ENCODE data around the gene ZNF595.

ZNF595 gene

GRCh38 chr4:132483-132882 lies 79.4 kb downstream of the ZNF595 start:
- H3K79me2 ChIP-seq (ENCODE audit: insufficient read depth, low read length) = peaks cover 26% of the 10 kb centered on the region; the same call in 1 of the 2 replicates
- H3K4me1 ChIP-seq (ENCODE audit: insufficient read depth, low read length, severe bottlenecking) = no peaks in the 10 kb centered on the region
- no peaks in the 10 kb centered on the region for H3K9me2 ChIP-seq (ENCODE audit: low read depth, low read length)
- H3K36me3 ChIP-seq (ENCODE audit: insufficient read depth, low read length) = peaks cover 45% of the 10 kb centered on the region
- no peak overlapping the region for H2AFZ ChIP-seq (ENCODE audit: low read length)
- H3K9me3 ChIP-seq (ENCODE audit: low read length) = peaks cover 3% of the 10 kb centered on the region; the same call in 1 of the 2 replicates
- TF ChIP-seq EZH2 (IDR thresholded peaks at IDR 0.05; ENCODE audit: borderline replicate concordance, low read length) = no peak
- no peak for TF ChIP-seq CTCF (IDR thresholded peaks at IDR 0.05; ENCODE audit: low read length)
- H3K27ac ChIP-seq (ENCODE audit: low read depth, low read length, poor library complexity, severe bottlenecking) = no peak overlapping the region
- H4K20me1 ChIP-seq (ENCODE audit: insufficient read depth, low read length) = no peaks in the 10 kb centered on the region
- H3K27me3 ChIP-seq (ENCODE audit: insufficient read depth, low read length) = no peaks in the 10 kb centered on the region
- H3K9ac ChIP-seq (ENCODE audit: low read length) = no peak overlapping the region
- no peaks in the 10 kb centered on the region for H3F3A ChIP-seq (ENCODE audit: insufficient read depth, low read length)
- H3K4me2 ChIP-seq (ENCODE audit: low read length) = no peak overlapping the region
- H3K4me3 ChIP-seq (ENCODE audit: low read depth, low read length, poor library complexity, severe bottlenecking) = no peak overlapping the region

Data from OCI-LY1 (cell line).